ENCODE results near the gene ZPBP2. TPM values are rescaled to one million over a fixed set of nuclear protein-coding genes. Genes with fewer than 3 reads are reported as not detected.

Gene ZPBP2
- total and polyA plus RNA-seq, 2 experiments from 2014 or later: not detected

- peaks cover 7% of the 10 kb centered on the region for H3K36me3 ChIP-seq
Measured at GRCh38 chr17:39919087-39919683, 51.2 kb downstream of the ZPBP2 start.

GRCh38 chr17:39920218-39921210 is 52.5 kb downstream of the ZPBP2 start:
- no peak for DNase-seq (ENCODE audit: low read depth in 1 of 2, low spot score in 1 of 2)
- Histone ChIP-seq H3K36me3 (peaks cover 7% of the 10 kb centered on the region), H3K4me1 (ENCODE audit: low read depth) (peaks cover 9% of the 10 kb centered on the region), H3K27ac (peak overlapping the region; percentile 76), H3K4me3 (no peak overlapping the region), H3K9me3 (ENCODE audit: low read depth) (no peaks in the 10 kb centered on the region), H3K27me3 (no peaks in the 10 kb centered on the region)
- TF ChIP-seq CTCF (IDR thresholded peaks at IDR 0.05; ENCODE audit: low read depth, low read length): no peak

More at GRCh38 chr17:39919087-39919683, 51.2 kb downstream of the ZPBP2 start:
- no peak for TF ChIP-seq CTCF (IDR thresholded peaks at IDR 0.05; ENCODE audit: low read depth, low read length)
- Histone ChIP-seq H3K4me3 (no peak overlapping the region), H3K9me3 (ENCODE audit: low read depth) (no peaks in the 10 kb centered on the region), H3K27ac (no peak overlapping the region), H3K27me3 (no peaks in the 10 kb centered on the region), H3K4me1 (ENCODE audit: low read depth) (peaks cover 5% of the 10 kb centered on the region)
- no peak for DNase-seq (ENCODE audit: low read depth in 1 of 2, low spot score in 1 of 2)

GRCh38 chr17:39921323-39921722 is 53.3 kb downstream of the ZPBP2 start:
- no peak overlapping the region for H3K4me3 ChIP-seq
- H3K9me3 ChIP-seq (ENCODE audit: low read depth): no peaks in the 10 kb centered on the region
- no peak for DNase-seq (ENCODE audit: low read depth in 1 of 2, low spot score in 1 of 2)
- H3K4me1 ChIP-seq (ENCODE audit: low read depth): peaks cover 18% of the 10 kb centered on the region
- H3K27me3 ChIP-seq: no peaks in the 10 kb centered on the region
- H3K36me3 ChIP-seq: peaks cover 7% of the 10 kb centered on the region
- no peak for TF ChIP-seq CTCF (IDR thresholded peaks at IDR 0.05; ENCODE audit: low read depth, low read length)
- peak overlapping the region; percentile 76 for H3K27ac ChIP-seq

- no peak for DNase-seq (ENCODE audit: low read depth in 1 of 2, low spot score in 1 of 2)
- Histone ChIP-seq H3K36me3 (peaks cover 7% of the 10 kb centered on the region), H3K4me3 (no peak overlapping the region), H3K4me1 (ENCODE audit: low read depth) (peaks cover 21% of the 10 kb centered on the region), H3K27ac (no peak overlapping the region), H3K27me3 (no peaks in the 10 kb centered on the region), H3K9me3 (ENCODE audit: low read depth) (no peaks in the 10 kb centered on the region)
- TF ChIP-seq CTCF (IDR thresholded peaks at IDR 0.05; ENCODE audit: low read depth, low read length): no peak
Measured at GRCh38 chr17:39922006-39922405, 54.0 kb downstream of the ZPBP2 start.

- no peak for TF ChIP-seq CTCF (IDR thresholded peaks at IDR 0.05; ENCODE audit: low read depth, low read length)
- Histone ChIP-seq H3K27ac (no peak overlapping the region), H3K4me3 (no peak overlapping the region), H3K9me3 (ENCODE audit: low read depth) (no peaks in the 10 kb centered on the region), H3K27me3 (no peaks in the 10 kb centered on the region), H3K36me3 (peaks cover 7% of the 10 kb centered on the region), H3K4me1 (ENCODE audit: low read depth) (peaks cover 22% of the 10 kb centered on the region)
- DNase-seq (ENCODE audit: low read depth in 1 of 2, low spot score in 1 of 2): no peak
Measured at GRCh38 chr17:39923230-39923629, 55.2 kb downstream of the ZPBP2 start.

Measured in cardiac muscle cell (in vitro differentiated cells and primary cell).